Measurements from ENCODE around the gene CHD3.

GRCh38 chr17:7873051-7873450 lies 15.5 kb upstream of the CHD3 start:
- TF ChIP-seq POLR2AphosphoS5 (IDR thresholded peaks at IDR 0.05; ENCODE audit: low read depth, low read length): no peak
- 0 out of 2 replicates have a peak, but pooled peaks have one; percentile 27 for TF ChIP-seq POLR2A (IDR thresholded peaks at IDR 0.05; ENCODE audit: low read depth, low read length)

All from GM12892 (cell line).